ENCODE data around the gene QKI.

Gene QKI

DNA sequence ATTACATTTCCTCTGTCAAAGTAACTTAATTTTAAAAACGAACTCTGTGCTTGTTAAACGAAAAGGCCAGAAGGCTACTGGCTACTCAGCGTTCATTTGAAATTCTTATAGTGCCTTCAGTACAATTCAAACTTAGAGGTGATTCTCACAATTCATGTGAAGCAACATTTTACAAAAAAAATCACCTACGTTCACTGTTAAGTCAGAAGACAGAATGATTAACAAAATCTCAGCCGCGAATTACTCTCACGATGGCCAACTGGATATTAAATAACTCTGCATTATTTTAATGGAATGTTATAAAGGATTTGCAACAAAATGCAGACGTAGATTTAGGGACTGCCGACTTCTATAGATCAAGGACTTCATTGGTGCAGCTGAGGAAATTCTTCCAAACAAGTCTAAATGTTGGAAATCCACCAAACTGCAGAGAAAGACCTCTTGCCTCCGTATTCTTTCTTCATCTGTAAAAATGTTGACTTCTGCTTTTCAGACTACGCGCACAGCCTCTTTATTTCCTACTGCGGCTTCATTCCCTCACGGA is 1.6 kb upstream of the QKI start:
- H3K9me3 ChIP-seq (ENCODE audit: insufficient read depth, low read length, severe bottlenecking) = no peaks in the 10 kb centered on the region
- DNase-seq (no peak), ATAC-seq (ENCODE audit: insufficient read depth, low read depth) (no peak)
- TF ChIP-seq, protein P1, sequence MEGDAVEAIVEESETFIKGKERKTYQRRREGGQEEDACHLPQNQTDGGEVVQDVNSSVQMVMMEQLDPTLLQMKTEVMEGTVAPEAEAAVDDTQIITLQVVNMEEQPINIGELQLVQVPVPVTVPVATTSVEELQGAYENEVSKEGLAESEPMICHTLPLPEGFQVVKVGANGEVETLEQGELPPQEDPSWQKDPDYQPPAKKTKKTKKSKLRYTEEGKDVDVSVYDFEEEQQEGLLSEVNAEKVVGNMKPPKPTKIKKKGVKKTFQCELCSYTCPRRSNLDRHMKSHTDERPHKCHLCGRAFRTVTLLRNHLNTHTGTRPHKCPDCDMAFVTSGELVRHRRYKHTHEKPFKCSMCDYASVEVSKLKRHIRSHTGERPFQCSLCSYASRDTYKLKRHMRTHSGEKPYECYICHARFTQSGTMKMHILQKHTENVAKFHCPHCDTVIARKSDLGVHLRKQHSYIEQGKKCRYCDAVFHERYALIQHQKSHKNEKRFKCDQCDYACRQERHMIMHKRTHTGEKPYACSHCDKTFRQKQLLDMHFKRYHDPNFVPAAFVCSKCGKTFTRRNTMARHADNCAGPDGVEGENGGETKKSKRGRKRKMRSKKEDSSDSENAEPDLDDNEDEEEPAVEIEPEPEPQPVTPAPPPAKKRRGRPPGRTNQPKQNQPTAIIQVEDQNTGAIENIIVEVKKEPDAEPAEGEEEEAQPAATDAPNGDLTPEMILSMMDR (IDR thresholded peaks at IDR 0.05; ENCODE audit: borderline replicate concordance, extremely low read depth, low read length, poor library complexity, severe bottlenecking) = no peak
- no peak for TF ChIP-seq EZH2 (IDR thresholded peaks at IDR 0.05; ENCODE audit: borderline replicate concordance, low read depth, low read length, severe bottlenecking)
- H2AFZ ChIP-seq (ENCODE audit: low read depth, low read length) = peak overlapping the region; percentile 65
- no peak overlapping the region for H3K27ac ChIP-seq (ENCODE audit: low read length)
- no peaks in the 10 kb centered on the region; the same call in 1 of the 2 replicates for H3K36me3 ChIP-seq (ENCODE audit: insufficient read depth, low read length)
- no peaks in the 10 kb centered on the region for H3K27me3 ChIP-seq (ENCODE audit: insufficient read depth, low read length, poor library complexity)
- H3K4me2 ChIP-seq (ENCODE audit: insufficient read depth, low read length) = peak overlapping the region; percentile 60
- peaks cover 22% of the 10 kb centered on the region for H3K4me1 ChIP-seq (ENCODE audit: insufficient read depth, low read length)
- peak overlapping the region; percentile 54; the same call in 1 of the 2 replicates for H3K9ac ChIP-seq (ENCODE audit: low read depth, low read length)
- peak overlapping the region in 1 of 2 experiments; percentile 59; a peak in 2 of 4 replicates for H3K4me3 ChIP-seq (ENCODE audit: low read depth in 1 of 2, low read length in 2 of 2)
- peaks cover 13% of the 10 kb centered on the region; the same call in 1 of the 2 replicates for H4K20me1 ChIP-seq (ENCODE audit: insufficient read depth, low read length)
- peaks cover 28% of the 10 kb centered on the region for H3K79me2 ChIP-seq (ENCODE audit: insufficient read depth, low read length)

GRCh38 chr6:163413345-163414116 is 987 bp upstream of the QKI start:
- peaks cover 17% of the 10 kb centered on the region; the same call in 1 of the 2 replicates for H4K20me1 ChIP-seq (ENCODE audit: insufficient read depth, low read length)
- TF ChIP-seq EZH2 (IDR thresholded peaks at IDR 0.05; ENCODE audit: borderline replicate concordance, low read depth, low read length, severe bottlenecking) = no peak
- TF ChIP-seq, protein P1 (IDR thresholded peaks at IDR 0.05; ENCODE audit: borderline replicate concordance, extremely low read depth, low read length, poor library complexity, severe bottlenecking) = no peak
- H2AFZ ChIP-seq (ENCODE audit: low read depth, low read length) = peak overlapping the region; percentile 65
- no peaks in the 10 kb centered on the region for H3K27me3 ChIP-seq (ENCODE audit: insufficient read depth, low read length, poor library complexity)
- peak overlapping the region; percentile 9 to 59; a peak in 3 of 4 replicates for H3K4me3 ChIP-seq (ENCODE audit: low read depth in 1 of 2, low read length in 2 of 2)
- H3K4me2 ChIP-seq (ENCODE audit: insufficient read depth, low read length) = peak overlapping the region; percentile 60
- peak overlapping the region; percentile 54 for H3K9ac ChIP-seq (ENCODE audit: low read depth, low read length)
- peak overlapping the region; percentile 66; the same call in 1 of the 2 replicates for H3K27ac ChIP-seq (ENCODE audit: low read length)
- H3K9me3 ChIP-seq (ENCODE audit: insufficient read depth, low read length, severe bottlenecking) = no peaks in the 10 kb centered on the region
- peaks cover 34% of the 10 kb centered on the region for H3K79me2 ChIP-seq (ENCODE audit: insufficient read depth, low read length)
- H3K36me3 ChIP-seq (ENCODE audit: insufficient read depth, low read length) = no peaks in the 10 kb centered on the region; the same call in 1 of the 2 replicates
- peak; percentile 55 for ATAC-seq (ENCODE audit: insufficient read depth, low read depth)
- peaks cover 23% of the 10 kb centered on the region for H3K4me1 ChIP-seq (ENCODE audit: insufficient read depth, low read length)
- peak; percentile 76 for DNase-seq

DNA sequence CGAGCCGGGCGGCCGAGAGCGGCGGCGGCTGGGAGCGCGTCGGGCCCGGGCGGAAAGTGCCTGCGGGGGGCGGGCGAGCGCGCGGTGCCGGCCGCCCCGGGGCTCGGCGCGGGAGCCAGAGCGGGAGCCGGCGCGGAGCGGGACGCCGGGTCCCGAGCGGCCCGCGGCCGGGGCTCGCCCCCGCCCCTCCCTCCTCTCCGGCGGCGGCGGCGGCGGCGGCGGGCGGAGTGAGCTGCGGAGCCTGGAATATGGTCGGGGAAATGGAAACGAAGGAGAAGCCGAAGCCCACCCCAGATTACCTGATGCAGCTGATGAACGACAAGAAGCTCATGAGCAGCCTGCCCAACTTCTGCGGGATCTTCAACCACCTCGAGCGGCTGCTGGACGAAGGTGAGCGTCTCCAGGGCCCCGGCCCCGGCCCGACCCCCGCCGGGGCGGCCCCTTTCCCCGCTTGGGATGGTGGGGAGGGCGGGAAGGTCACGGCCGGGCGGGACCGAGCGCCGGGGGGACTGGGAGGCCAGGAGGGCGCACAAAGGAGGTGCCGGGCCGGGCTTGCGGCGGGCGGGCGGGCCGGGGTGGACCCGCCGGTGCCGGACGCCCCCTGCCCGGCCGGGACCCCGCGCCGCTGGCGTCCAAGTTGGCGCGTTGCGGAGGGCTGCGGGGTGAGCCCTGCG is 565 bp downstream of the QKI start:
- peaks cover 50% of the 10 kb centered on the region for H3K79me2 ChIP-seq (ENCODE audit: insufficient read depth, low read length)
- ATAC-seq (ENCODE audit: insufficient read depth, low read depth) (peak; percentile 8; the same call in 2 of the 3 replicates), DNase-seq (peak; percentile 28)
- H3K4me3 ChIP-seq (ENCODE audit: low read depth in 1 of 2, low read length in 2 of 2) = peak overlapping the region; percentile 66 to 72; a peak in 3 of 4 replicates
- H3K4me1 ChIP-seq (ENCODE audit: insufficient read depth, low read length) = peaks cover 23% of the 10 kb centered on the region
- H3K9me3 ChIP-seq (ENCODE audit: insufficient read depth, low read length, severe bottlenecking) = no peaks in the 10 kb centered on the region
- peak overlapping the region; percentile 77 for H3K9ac ChIP-seq (ENCODE audit: low read depth, low read length)
- peak overlapping the region; percentile 75 for H3K4me2 ChIP-seq (ENCODE audit: insufficient read depth, low read length)
- peak overlapping the region; percentile 85 for H3K27ac ChIP-seq (ENCODE audit: low read length)
- H4K20me1 ChIP-seq (ENCODE audit: insufficient read depth, low read length) = peaks cover 17% of the 10 kb centered on the region; the same call in 1 of the 2 replicates
- H3K27me3 ChIP-seq (ENCODE audit: insufficient read depth, low read length, poor library complexity) = no peaks in the 10 kb centered on the region
- H2AFZ ChIP-seq (ENCODE audit: low read depth, low read length) = peak overlapping the region; percentile 64
- no peaks in the 10 kb centered on the region; the same call in 1 of the 2 replicates for H3K36me3 ChIP-seq (ENCODE audit: insufficient read depth, low read length)
- TF ChIP-seq, protein P1 (IDR thresholded peaks at IDR 0.05; ENCODE audit: borderline replicate concordance, extremely low read depth, low read length, poor library complexity, severe bottlenecking) = no peak
- TF ChIP-seq EZH2 (IDR thresholded peaks at IDR 0.05; ENCODE audit: borderline replicate concordance, low read depth, low read length, severe bottlenecking) = no peak

All from DND-41 (cell line).